PC-3 (cell line): ENCODE measurements around the gene TMEM132D. TPM values are rescaled to one million over a fixed set of nuclear protein-coding genes. Genes with fewer than 3 reads are reported as not detected.

Source experiments
- ATAC-seq: fragments of 200-7000 bp; cut with Tn5 transposase; 2 replicates; pipeline ENCODE4 v1.9.1; 2020; ENCODE audit warnings: mild to moderate bottlenecking, moderate library complexity
- BruUV-seq: library from RNA; stranded (reverse); fragments of 400-500 nt; replicated peaks from 2 replicates; lab custom pipeline; 2021; lab: Mats Ljungman, UMichigan
- CTCF ChIA-PET: fragments of 300-600 bp; sonication (Branson Sonifier 250); formaldehyde crosslinking; loops from one replicate; lab custom pipeline; 2022; ENCODE audit warnings: antibody characterized with exemption; lab: Charles Lee
- POLR2A ChIA-PET: fragments of 300-600 bp; sonication (Branson Sonifier 250); formaldehyde crosslinking; loops from one replicate; lab custom pipeline; 2022; ENCODE audit warnings: antibody characterized with exemption; ENCODE audit not compliant: unreplicated experiment; lab: Charles Lee
- DNase-seq: peaks from one replicate; pipeline ENCODE4 v3.0.0-alpha.2; 2015
- H2AFZ ChIP-seq: fragments of 300-600 bp; sonication (generic); 2 replicates; pipeline ENCODE4 v1.6.0; 2016; ENCODE audit warnings: antibody characterized with exemption, low read length
- H3F3A ChIP-seq: fragments of 300-600 bp; sonication (generic); one replicate; pipeline ENCODE4 v1.6.0; 2017; ENCODE audit warnings: antibody characterized with exemption, low read length, control low read depth, mild to moderate bottlenecking; ENCODE audit not compliant: unreplicated experiment
- H3K27ac ChIP-seq: fragments of 300-600 bp; sonication (generic); 2 replicates; pipeline ENCODE4 v1.5.1; 2016; ENCODE audit warnings: mild to moderate bottlenecking, low read length
- H3K27me3 ChIP-seq: fragments of 300-600 bp; sonication (generic); 2 replicates; pipeline ENCODE4 v1.6.1; 2016; ENCODE audit warnings: low read length, mixed read lengths
- H3K36me3 ChIP-seq: fragments of 300-600 bp; sonication (generic); 2 replicates; pipeline ENCODE4 v1.6.1; 2016; ENCODE audit warnings: low read depth, mixed run types, low read length, mixed read lengths
- H3K4me1 ChIP-seq: fragments of 300-600 bp; sonication (generic); 2 replicates; pipeline ENCODE4 v1.5.1; 2016; ENCODE audit warnings: low read length; ENCODE audit not compliant: insufficient read depth
- H3K4me2 ChIP-seq: fragments of 300-600 bp; sonication (generic); 2 replicates; pipeline ENCODE4 v1.6.0; 2016; ENCODE audit warnings: low read length
- H3K4me3 ChIP-seq: fragments of 300-600 bp; sonication (generic); 2 replicates; pipeline ENCODE4 v1.5.1; 2016; ENCODE audit warnings: mild to moderate bottlenecking, low read length, mixed read lengths
- H3K79me2 ChIP-seq: fragments of 300-600 bp; sonication (generic); 2 replicates; pipeline ENCODE4 v1.6.1; 2017; ENCODE audit warnings: low read length, mixed read lengths
- H3K9ac ChIP-seq: fragments of 300-600 bp; sonication (generic); 2 replicates; pipeline ENCODE4 v1.6.0; 2016; ENCODE audit warnings: mild to moderate bottlenecking, low read length
- H3K9me2 ChIP-seq: fragments of 300-600 bp; sonication (generic); replicated peaks from 2 replicates; pipeline ENCODE4 v1.6.1; 2016; ENCODE audit warnings: mixed run types, low read length, mixed read lengths
- H3K9me3 ChIP-seq: fragments of 300-600 bp; sonication (generic); 2 replicates; pipeline ENCODE4 v1.6.1; 2016; ENCODE audit warnings: low read length, mixed read lengths
- H4K20me1 ChIP-seq: fragments of 300-600 bp; sonication (generic); 2 replicates; pipeline ENCODE4 v1.6.1; 2016; ENCODE audit warnings: low read length, mixed read lengths
- EZH2 ChIP-seq: fragments of 300-600 bp; sonication (generic); IDR thresholded peaks from one replicate; pipeline ENCODE4 v1.6.1; 2017; ENCODE audit warnings: antibody characterized with exemption, mild to moderate bottlenecking, low read length; ENCODE audit not compliant: unreplicated experiment
- EZH2phosphoT487 ChIP-seq: fragments of 300-600 bp; sonication (generic); IDR thresholded peaks from 2 replicates; pipeline ENCODE4 v1.6.1; 2018; ENCODE audit warnings: mild to moderate bottlenecking, antibody characterized with exemption, low read length, borderline replicate concordance
- intact Hi-C: fragments of 100-400 bp; cut with micrococcal nuclease; formaldehyde crosslinking; loops from 2 replicates; pipeline ENCODE4 v1.9.0; 2023
- total RNA-seq: library from RNA; depleted of rRNA; stranded (reverse); fragments of >200 nt; gene quantifications from 2 replicates; pipeline ENCODE4 v1.2.3, GENCODE V29; 2014
- TF ChIP-seq, protein P1 (sequence below): fragments of 300-600 bp; sonication (generic); conservative IDR thresholded peaks from 2 replicates; pipeline ENCODE4 v1.5.1; 2017; ENCODE audit warnings: antibody characterized with exemption, low read depth, mild to moderate bottlenecking, low read length

Gene TMEM132D
- total RNA-seq, 1 experiment from 2014 or later, result not detected

DNA sequence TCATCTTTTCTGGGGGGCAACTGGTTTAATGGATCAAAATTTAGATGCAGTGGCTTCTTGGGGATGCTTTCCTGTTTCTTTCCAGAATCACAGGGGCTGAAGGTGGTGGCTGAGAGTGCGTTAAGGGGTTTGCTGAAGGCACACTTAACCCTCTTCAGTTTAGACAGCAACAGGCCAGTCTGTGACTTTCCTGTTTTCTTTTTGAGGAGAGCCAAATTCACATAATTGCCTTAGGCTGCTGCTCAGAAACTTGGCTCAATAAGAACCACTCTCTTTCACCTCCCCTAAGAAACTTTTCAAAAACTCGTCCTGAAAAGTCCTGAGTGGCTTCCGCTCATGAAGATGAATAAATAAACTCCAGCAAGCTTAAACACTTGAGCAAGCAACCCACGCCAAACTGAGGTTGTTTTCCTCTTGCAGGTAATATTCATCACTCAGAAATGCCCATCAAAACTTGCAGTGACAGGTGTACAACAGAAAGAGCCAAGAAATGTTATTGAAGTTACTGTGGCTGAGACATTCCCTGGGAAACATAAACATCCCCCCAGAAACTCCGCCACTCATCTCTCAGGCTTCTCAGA, 510.4 kb downstream of the TMEM132D start:
- Histone ChIP-seq H3K9me3 (0 out of 2 replicates have a peak, but pooled peaks cover 14% of the 10 kb centered on the region), H3K9ac (no peak overlapping the region), H3K36me3 (no peaks in the 10 kb centered on the region), H3K4me1 (no peaks in the 10 kb centered on the region), H3K9me2 (no peaks in the 10 kb centered on the region), H3K27ac (no peak overlapping the region), H3K79me2 (no peaks in the 10 kb centered on the region), H3K4me3 (no peak overlapping the region), H2AFZ (no peak overlapping the region), H3K27me3 (peaks cover 3% of the 10 kb centered on the region; the same call in 1 of the 2 replicates), H3F3A (no peaks in the 10 kb centered on the region), H3K4me2 (no peak overlapping the region), H4K20me1 (no peaks in the 10 kb centered on the region)
- DNase-seq (no peak), ATAC-seq (no peak)
- no TSS peak for BruUV-seq
- intact Hi-C loops, result no loop called here
- TF ChIP-seq EZH2phosphoT487 (no peak), EZH2 (no peak)
- TF ChIP-seq, protein P1, sequence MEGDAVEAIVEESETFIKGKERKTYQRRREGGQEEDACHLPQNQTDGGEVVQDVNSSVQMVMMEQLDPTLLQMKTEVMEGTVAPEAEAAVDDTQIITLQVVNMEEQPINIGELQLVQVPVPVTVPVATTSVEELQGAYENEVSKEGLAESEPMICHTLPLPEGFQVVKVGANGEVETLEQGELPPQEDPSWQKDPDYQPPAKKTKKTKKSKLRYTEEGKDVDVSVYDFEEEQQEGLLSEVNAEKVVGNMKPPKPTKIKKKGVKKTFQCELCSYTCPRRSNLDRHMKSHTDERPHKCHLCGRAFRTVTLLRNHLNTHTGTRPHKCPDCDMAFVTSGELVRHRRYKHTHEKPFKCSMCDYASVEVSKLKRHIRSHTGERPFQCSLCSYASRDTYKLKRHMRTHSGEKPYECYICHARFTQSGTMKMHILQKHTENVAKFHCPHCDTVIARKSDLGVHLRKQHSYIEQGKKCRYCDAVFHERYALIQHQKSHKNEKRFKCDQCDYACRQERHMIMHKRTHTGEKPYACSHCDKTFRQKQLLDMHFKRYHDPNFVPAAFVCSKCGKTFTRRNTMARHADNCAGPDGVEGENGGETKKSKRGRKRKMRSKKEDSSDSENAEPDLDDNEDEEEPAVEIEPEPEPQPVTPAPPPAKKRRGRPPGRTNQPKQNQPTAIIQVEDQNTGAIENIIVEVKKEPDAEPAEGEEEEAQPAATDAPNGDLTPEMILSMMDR, result no peak
- ChIA-PET CTCF (no interaction called here), POLR2A (no interaction called here)

DNA sequence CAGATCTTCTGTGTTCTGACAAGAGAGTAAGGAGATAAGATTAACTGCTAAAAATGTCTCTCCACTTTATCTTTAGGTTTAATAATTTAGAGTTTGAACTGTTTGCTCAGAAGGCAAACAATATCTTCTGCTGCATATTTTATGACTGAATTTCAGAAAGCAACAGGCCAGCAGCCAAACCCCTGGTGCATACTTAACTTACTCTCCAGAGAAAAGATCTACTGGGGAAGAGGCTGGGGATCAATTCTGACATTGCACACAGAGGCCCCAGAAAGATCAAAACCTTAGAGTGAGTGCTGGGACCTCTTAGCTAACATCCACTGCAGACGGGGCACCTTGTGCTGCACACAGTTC, 518.2 kb downstream of the TMEM132D start:
- Histone ChIP-seq H3K9ac (no peak overlapping the region), H3K27me3 (no peaks in the 10 kb centered on the region), H3K79me2 (no peaks in the 10 kb centered on the region), H3K4me3 (no peak overlapping the region), H2AFZ (no peak overlapping the region), H3K27ac (no peak overlapping the region), H3K4me2 (no peak overlapping the region), H3K36me3 (no peaks in the 10 kb centered on the region), H3K9me3 (0 out of 2 replicates have a peak, but pooled peaks cover 5% of the 10 kb centered on the region), H3K9me2 (no peaks in the 10 kb centered on the region), H3K4me1 (no peaks in the 10 kb centered on the region), H3F3A (no peaks in the 10 kb centered on the region), H4K20me1 (no peaks in the 10 kb centered on the region)
- no TSS peak for BruUV-seq
- ChIA-PET POLR2A (no interaction called here), CTCF (no interaction called here)
- no peak for ATAC-seq
- no peak for DNase-seq
- TF ChIP-seq EZH2, result no peak
- no peak for TF ChIP-seq EZH2phosphoT487
- TF ChIP-seq, protein P1, result no peak
- intact Hi-C loops, result no loop called here

DNA sequence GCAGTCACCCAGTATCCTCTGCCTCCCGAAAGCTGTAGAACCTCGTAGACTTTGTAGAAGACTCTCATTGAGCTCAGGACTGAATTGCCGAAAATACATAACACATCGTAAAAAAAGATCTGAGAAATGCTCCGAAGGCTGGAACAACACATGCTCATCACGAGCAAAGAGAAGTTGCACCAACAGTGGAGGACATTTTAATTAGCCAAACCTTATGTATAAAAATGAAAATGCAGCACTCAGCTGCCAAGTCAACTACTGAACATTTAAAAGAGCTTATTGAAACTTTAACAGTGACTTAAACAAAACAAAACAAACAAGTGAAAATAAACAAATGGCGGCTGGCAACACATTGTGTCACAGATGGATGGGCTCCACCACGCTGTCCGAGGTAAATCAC, 519.9 kb downstream of the TMEM132D start:
- Histone ChIP-seq H3K4me1 (no peaks in the 10 kb centered on the region), H3K9ac (no peak overlapping the region), H3K4me3 (no peak overlapping the region), H3K27ac (no peak overlapping the region), H3K4me2 (no peak overlapping the region), H3K9me2 (no peaks in the 10 kb centered on the region), H4K20me1 (no peaks in the 10 kb centered on the region), H2AFZ (no peak overlapping the region), H3F3A (no peaks in the 10 kb centered on the region), H3K79me2 (no peaks in the 10 kb centered on the region), H3K36me3 (no peaks in the 10 kb centered on the region), H3K9me3 (peaks cover 1% of the 10 kb centered on the region; the same call in 1 of the 2 replicates), H3K27me3 (no peaks in the 10 kb centered on the region)
- DNase-seq (no peak), ATAC-seq (no peak)
- POLR2A ChIA-PET, result no interaction called here
- CTCF ChIA-PET, result no interaction called here
- TF ChIP-seq EZH2 (no peak), EZH2phosphoT487 (no peak)
- TF ChIP-seq, protein P1, result no peak
- no TSS peak for BruUV-seq
- intact Hi-C loops, result no loop called here
